Upper lobe of left lung (tissue), 6 donors: ENCODE measurements around the gene PAGR1. TPM values are rescaled to one million over a fixed set of nuclear protein-coding genes. Genes with fewer than 3 reads are reported as not detected.

ENCODE experiments used
- ATAC-seq, 2 donors: fragments of 200-7000 bp; cut with Tn5 transposase; one replicate each; pipeline ENCODE4 v1.9.1; 2022; ENCODE audit warnings: mild to moderate bottlenecking in 2 of 2, moderate library complexity in 2 of 2; ENCODE audit not compliant: low FRiP score in 2 of 2
- DNase-seq, 2 donors: peaks; one replicate each; pipeline ENCODE4 v3.0.0-alpha.2; 2019 to 2020
- H3K27ac ChIP-seq, 4 donors: fragments of 200-600 bp; sonication (generic); one replicate each; pipeline ENCODE4 v1.5.1; 2016 to 2019
- H3K27me3 ChIP-seq, 4 donors: fragments of 200-600 bp; sonication (generic); one replicate each; pipeline ENCODE4 v1.5.1; 2017 to 2019
- H3K36me3 ChIP-seq, 4 donors: fragments of 200-600 bp; sonication (generic); one replicate each; pipeline ENCODE4 v1.5.1; 2016 to 2019
- H3K4me1 ChIP-seq, 4 donors: fragments of 200-600 bp; sonication (generic); one replicate each; pipeline ENCODE4 v1.5.1; 2018 to 2019
- H3K4me3 ChIP-seq, 4 donors: fragments of 200-600 bp; sonication (generic); one replicate each; pipeline ENCODE4 v1.5.1; 2017 to 2019; ENCODE audit warnings: mild to moderate bottlenecking in 2 of 4, moderate library complexity in 1 of 4
- H3K9me3 ChIP-seq, 4 donors: fragments of 200-600 bp; sonication (generic); one replicate each; pipeline ENCODE4 v1.5.1; 2018 to 2019
- EP300 ChIP-seq, 4 donors: sonication (generic); formaldehyde crosslinking; IDR thresholded peaks; one replicate each; pipeline ENCODE4 v1.5.1; 2017; ENCODE audit warnings: antibody characterized with exemption in 4 of 4, control low read depth in 2 of 4
- POLR2A ChIP-seq, 4 donors: fragments of 450-650 bp; IDR thresholded peaks; one replicate each; pipeline ENCODE4 v1.5.1; 2016 to 2017; ENCODE audit warnings: antibody characterized with exemption in 4 of 4, mild to moderate bottlenecking in 2 of 4
- POLR2AphosphoS5 ChIP-seq, 2 donors: sonication (generic); formaldehyde crosslinking; IDR thresholded peaks; one replicate each; pipeline ENCODE4 v1.5.1; 2017; ENCODE audit warnings: antibody characterized with exemption in 2 of 2
- WGBS, 2 donors: methylation state at CpG; one replicate each; pipeline ENCODE4 v1.1.5; 2017 to 2018; 5-methylcytosine and 5-hydroxymethylcytosine counted together
- total RNA-seq, 6 donors: library from RNA; depleted of rRNA in 4 of 6; stranded (reverse); fragments of >200 nt in 4 of 6; gene quantifications; one replicate each; pipeline versions ENCODE4 v1.1.0 to v1.2.1, GENCODE V29; 2016 to 2021
- TF ChIP-seq, protein P1 (sequence below), 6 experiments: fragments of 450-650 bp in 4 of 6; fragments of 200-600 bp in 2 of 6; sonication (generic) in 2 of 6; IDR thresholded peaks; one replicate each; pipeline ENCODE4 v1.5.1; 2016 to 2019; ENCODE audit warnings: antibody characterized with exemption in 6 of 6
- donor health status: DM: no; HTN: no; CAD: no; lungs with moderate emphysema.
- donor health status: DM: no; HTN: yes; CAD: no; lungs with severe emphysema.

The PAGR1 gene
- total RNA-seq, 6 donors from 2014 or later: 22.6 to 49.5 (median 34.6) TPM

DNA sequence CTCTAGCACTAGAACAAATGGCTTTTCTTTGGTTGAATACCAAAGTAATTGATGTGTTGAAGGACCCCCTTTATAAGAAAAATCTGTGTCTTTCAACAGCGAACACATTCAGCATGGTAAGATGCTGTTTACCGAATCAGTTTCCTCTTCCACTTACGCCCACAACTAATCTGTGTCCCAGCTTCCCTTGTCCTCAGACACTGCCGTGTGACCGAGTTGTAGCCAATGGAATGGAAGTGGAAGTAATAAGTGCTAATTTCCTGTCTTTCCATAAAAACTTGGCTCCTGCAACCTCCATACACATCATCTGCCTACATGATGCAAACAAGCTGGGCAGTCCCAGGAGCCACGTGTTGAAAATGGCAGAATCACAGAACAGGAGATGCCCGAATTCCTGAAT is 36.7 kb downstream of the PAGR1 start:
- TF ChIP-seq POLR2AphosphoS5 (IDR thresholded peaks at IDR 0.05) (peak in 1 of 2 donors; percentile 21), POLR2A (IDR thresholded peaks at IDR 0.05) (no peak)
- Histone ChIP-seq H3K4me3 (no peak overlapping the region), H3K36me3 (peaks cover 3 to 11% (median 8%) of the 10 kb centered on the region in 4 donors), H3K4me1 (peaks cover 0 to 14% (median 6%) of the 10 kb centered on the region in 4 donors), H3K9me3 (no peaks in the 10 kb centered on the region), H3K27me3 (no peaks in the 10 kb centered on the region), H3K27ac (peak overlapping the region in 1 of 4 donors; percentile 61)
- no peak for ATAC-seq
- no peak for DNase-seq
- 47 to 62% methylated on average over 7 of the region's 7 CpGs for WGBS, 2 donors

DNA sequence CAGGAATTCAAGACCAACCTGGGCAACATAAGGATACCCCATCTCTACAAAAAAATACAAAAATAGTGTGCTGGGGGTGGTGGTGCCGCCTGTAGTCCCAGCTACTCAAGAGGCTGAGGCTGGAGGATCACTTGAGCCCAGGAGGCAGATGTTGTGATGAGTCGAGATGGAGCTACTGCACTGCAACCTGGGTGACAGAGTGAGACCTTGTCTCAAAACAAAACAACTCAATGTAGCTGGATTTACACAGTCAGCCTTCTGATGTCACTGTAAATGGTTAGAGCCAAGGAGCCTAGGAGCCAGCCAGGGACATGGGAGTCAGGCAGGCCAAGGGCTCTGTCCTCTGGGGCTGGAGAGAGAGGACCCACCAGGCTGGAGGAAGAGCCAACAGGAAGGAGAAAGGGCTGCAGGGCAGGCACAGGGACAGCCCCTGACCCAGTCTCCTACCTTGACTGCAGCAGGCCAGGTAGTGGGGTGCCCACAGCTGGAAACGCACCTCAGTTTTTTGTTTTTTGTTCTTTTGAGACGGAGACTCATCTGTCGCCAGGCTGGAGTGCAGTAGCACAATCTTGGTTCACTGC is 38.7 kb downstream of the PAGR1 start:
- H3K9me3 ChIP-seq: no peaks in the 10 kb centered on the region
- TF ChIP-seq EP300 (IDR thresholded peaks at IDR 0.05) (no peak), POLR2AphosphoS5 (IDR thresholded peaks at IDR 0.05) (no peak), POLR2A (IDR thresholded peaks at IDR 0.05) (no peak)
- TF ChIP-seq, protein P1, sequence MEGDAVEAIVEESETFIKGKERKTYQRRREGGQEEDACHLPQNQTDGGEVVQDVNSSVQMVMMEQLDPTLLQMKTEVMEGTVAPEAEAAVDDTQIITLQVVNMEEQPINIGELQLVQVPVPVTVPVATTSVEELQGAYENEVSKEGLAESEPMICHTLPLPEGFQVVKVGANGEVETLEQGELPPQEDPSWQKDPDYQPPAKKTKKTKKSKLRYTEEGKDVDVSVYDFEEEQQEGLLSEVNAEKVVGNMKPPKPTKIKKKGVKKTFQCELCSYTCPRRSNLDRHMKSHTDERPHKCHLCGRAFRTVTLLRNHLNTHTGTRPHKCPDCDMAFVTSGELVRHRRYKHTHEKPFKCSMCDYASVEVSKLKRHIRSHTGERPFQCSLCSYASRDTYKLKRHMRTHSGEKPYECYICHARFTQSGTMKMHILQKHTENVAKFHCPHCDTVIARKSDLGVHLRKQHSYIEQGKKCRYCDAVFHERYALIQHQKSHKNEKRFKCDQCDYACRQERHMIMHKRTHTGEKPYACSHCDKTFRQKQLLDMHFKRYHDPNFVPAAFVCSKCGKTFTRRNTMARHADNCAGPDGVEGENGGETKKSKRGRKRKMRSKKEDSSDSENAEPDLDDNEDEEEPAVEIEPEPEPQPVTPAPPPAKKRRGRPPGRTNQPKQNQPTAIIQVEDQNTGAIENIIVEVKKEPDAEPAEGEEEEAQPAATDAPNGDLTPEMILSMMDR (IDR thresholded peaks at IDR 0.05): no peak
- WGBS, 2 donors: 85 to 87% methylated on average over 5 of the region's 5 CpGs
- DNase-seq (no peak), ATAC-seq (no peak)
- H3K36me3 ChIP-seq: peaks cover 8 to 15% (median 13%) of the 10 kb centered on the region in 4 donors
- H3K4me3 ChIP-seq: no peak overlapping the region
- no peak overlapping the region for H3K27ac ChIP-seq
- peaks cover 0 to 3% (median 0%) of the 10 kb centered on the region in 4 donors for H3K4me1 ChIP-seq
- H3K27me3 ChIP-seq: no peaks in the 10 kb centered on the region

DNA sequence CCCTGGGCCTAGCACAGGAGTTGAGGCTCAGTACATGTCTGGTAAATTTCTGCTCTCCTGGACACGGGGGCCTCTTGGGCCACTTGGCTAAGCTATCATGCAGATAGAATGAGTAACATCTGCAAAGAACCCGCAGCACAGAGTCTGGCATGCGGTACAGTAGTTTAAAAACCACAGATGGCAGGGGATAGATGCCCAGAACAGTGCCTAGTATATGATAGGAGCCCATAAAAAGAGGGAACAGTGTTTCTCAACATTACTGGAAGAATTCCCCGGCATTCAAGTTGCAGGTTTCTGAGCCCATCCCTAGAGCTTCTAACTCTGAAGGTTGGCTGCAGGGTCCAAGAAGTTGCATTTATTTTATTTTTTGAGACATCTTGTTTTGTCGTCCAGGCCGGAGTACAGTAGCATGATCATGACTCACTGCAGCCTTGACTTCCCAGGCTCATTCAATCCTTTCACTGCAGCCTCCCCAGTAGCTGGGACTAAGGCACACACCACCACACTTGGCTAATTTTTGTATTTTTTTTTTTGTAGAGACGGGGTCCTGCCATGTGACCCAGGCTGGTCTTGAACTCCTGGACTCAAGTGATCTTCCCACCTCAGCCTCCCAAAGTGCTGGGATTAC is 41.3 kb downstream of the PAGR1 start:
- Histone ChIP-seq H3K27ac (no peak overlapping the region), H3K4me3 (no peak overlapping the region), H3K9me3 (no peaks in the 10 kb centered on the region), H3K4me1 (peaks cover 13 to 16% (median 14%) of the 10 kb centered on the region in 4 donors), H3K36me3 (peaks cover 11 to 31% (median 24%) of the 10 kb centered on the region in 4 donors), H3K27me3 (no peaks in the 10 kb centered on the region)
- 82 to 88% methylated on average over 7 of the region's 7 CpGs for WGBS, 2 donors
- no peak for ATAC-seq
- no peak for DNase-seq
- TF ChIP-seq POLR2A (IDR thresholded peaks at IDR 0.05) (no peak), EP300 (IDR thresholded peaks at IDR 0.05) (no peak), POLR2AphosphoS5 (IDR thresholded peaks at IDR 0.05) (no peak)
- TF ChIP-seq, protein P1 (IDR thresholded peaks at IDR 0.05): no peak

DNA sequence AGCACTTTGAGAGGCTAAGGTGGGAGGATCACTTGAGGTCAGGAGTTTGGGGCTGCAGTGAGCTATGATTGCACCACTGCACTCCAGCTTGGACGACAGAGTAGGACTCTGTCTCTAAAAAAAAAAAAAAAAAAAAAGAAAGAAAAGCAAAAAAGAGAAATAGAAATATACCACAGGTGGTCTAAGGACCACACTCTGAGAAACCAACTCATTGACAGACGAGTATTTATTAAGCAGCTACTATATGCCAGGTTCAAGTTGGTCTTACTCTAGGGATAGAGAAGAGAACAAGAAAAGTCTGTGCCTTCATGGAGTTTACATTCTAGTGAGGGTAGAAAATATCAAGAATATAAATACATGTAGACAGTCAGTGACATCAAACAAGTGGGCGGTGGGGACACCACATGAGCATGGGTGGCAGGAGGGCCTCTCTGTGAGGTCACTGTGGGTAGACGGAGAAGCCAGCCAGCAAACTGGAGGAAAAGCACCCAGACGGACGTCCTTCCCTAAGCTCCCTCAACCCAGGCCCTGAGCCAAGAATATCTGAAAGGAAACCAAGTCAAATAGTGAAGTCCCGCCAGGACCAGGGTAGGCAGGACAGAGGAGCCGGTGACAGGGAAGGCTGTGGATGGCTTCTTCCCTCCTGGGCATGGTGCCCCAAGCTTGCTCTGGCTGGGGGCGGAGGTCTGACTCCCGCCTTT is 42.3 kb downstream of the PAGR1 start:
- H3K27ac ChIP-seq: no peak overlapping the region

More for the DNA sequence above, 42.3 kb downstream of the PAGR1 start:
- 63 to 71% methylated on average over 9 to 10 of the region's 10 CpGs for WGBS, 2 donors
- no peak for DNase-seq
- Histone ChIP-seq H3K4me1 (peaks cover 13 to 19% (median 16%) of the 10 kb centered on the region in 4 donors), H3K27me3 (no peaks in the 10 kb centered on the region), H3K4me3 (no peak overlapping the region), H3K9me3 (no peaks in the 10 kb centered on the region), H3K36me3 (peaks cover 11 to 31% (median 24%) of the 10 kb centered on the region in 4 donors)
- TF ChIP-seq POLR2AphosphoS5 (IDR thresholded peaks at IDR 0.05): no peak
- TF ChIP-seq, protein P1 (IDR thresholded peaks at IDR 0.05): no peak
- no peak for TF ChIP-seq EP300 (IDR thresholded peaks at IDR 0.05)
- no peak for TF ChIP-seq POLR2A (IDR thresholded peaks at IDR 0.05)
- ATAC-seq: no peak
